ENCODE data around the gene ABCB6. TPM values are rescaled to one million over a fixed set of nuclear protein-coding genes. Genes with fewer than 3 reads are reported as not detected.

Gene ABCB6
- total and polyA plus RNA-seq, 10 of the 15 experiments (the other 5 are each of a cell fraction or from before 2014, with no cell fraction given) = 2.3 to 22.1 (median 13.8) TPM

DNA sequence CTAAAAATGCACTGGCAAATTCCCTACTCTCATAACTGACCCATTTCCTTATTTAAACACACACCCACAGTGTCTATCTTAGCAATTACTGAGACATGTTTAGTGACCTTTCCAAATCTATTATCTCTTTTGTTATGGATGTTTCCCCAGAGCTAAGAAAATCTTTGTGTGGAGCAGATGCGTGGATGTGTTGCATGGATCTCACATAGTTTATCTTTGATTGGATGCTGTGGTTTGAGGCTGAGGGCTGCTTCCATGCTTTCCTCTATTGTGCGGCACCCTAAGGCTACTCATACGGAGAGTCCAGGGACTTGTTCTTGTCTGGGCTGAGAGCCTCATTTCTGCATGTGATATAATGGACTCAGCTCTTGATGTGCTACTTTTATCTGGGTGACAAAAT lies 15.6 kb upstream of the ABCB6 start:
- DNase-seq (ENCODE audit: low read depth, low spot score) (no peak), FAIRE-seq (no peak), ATAC-seq (no peak)
- Histone ChIP-seq H4K20me1 (ENCODE audit: control insufficient read depth, insufficient read depth) (no peaks in the 10 kb centered on the region), H3K4me2 (ENCODE audit: control insufficient read depth, insufficient read depth) (no peak overlapping the region), H3K9ac (ENCODE audit: control insufficient read depth, insufficient read depth, low read length) (no peak overlapping the region), H3K4me3 (no peak overlapping the region), H3K79me2 (ENCODE audit: control insufficient read depth, insufficient read depth, low read length) (peaks cover 26% of the 10 kb centered on the region), H2AFZ (ENCODE audit: control insufficient read depth, low read depth, low read length) (no peak overlapping the region), H3K4me1 (ENCODE audit: control insufficient read depth, insufficient read depth, low read length) (no peaks in the 10 kb centered on the region), H3K36me3 (ENCODE audit: control insufficient read depth in 2 of 2, insufficient read depth in 2 of 2, low read length in 1 of 2) (peaks cover 15 to 54% of the 10 kb centered on the region in 2 experiments), H3K27ac (ENCODE audit: control insufficient read depth, insufficient read depth) (no peak overlapping the region), H3K9me3 (replicated peaks; ENCODE audit: control insufficient read depth, insufficient read depth, low read length) (no peaks in the 10 kb centered on the region), H3K27me3 (replicated peaks in 1 of 2; ENCODE audit: control insufficient read depth in 2 of 2, insufficient read depth in 2 of 2, low read length in 1 of 2) (no peaks in the 10 kb centered on the region)
- POLR2A ChIA-PET = interaction anchor here (0.7 to 1.4 kb wide), 2 partner anchors 10 to 18 kb away, joined by 4 read pairs; partner anchors contain the start of genes GLB1L, STK16 and TUBA4B
- intact Hi-C loops (cut with micrococcal nuclease; ENCODE audit: unreplicated experiment) (no loop called here), in situ Hi-C loops (cut with MboI) (no loop called here)
- CTCF ChIA-PET = no interaction called here
- 96% methylated on average over 3 of the region's 3 CpGs for WGBS (ENCODE audit: insufficient coverage, insufficient replicate concordance, low lambda C conversion rate, missing lambda C conversion rate)
- RAD21 ChIA-PET (ENCODE audit: unreplicated experiment) = no interaction called here
- SMC1A ChIA-PET (ENCODE audit: uncharacterized antibody, unreplicated experiment) = interaction anchor here (1.0 kb wide), 1 partner anchor 10 kb away, joined by 3 read pairs; no protein-coding TSS in a partner anchor
- no TSS peak for BruUV-seq (replicated peaks)
- TF ChIP-seq BMI1 (IDR thresholded peaks at IDR 0.05; ENCODE audit: borderline replicate concordance) = no peak
- no peak for TF ChIP-seq HDAC6 (IDR thresholded peaks at IDR 0.05; ENCODE audit: unreplicated experiment)
- no peak for TF ChIP-seq LARP7 (IDR thresholded peaks at IDR 0.05)
- TF ChIP-seq SUZ12 (IDR thresholded peaks at IDR 0.05; ENCODE audit: unreplicated experiment) = no peak
- TF ChIP-seq ELK1 (IDR thresholded peaks at IDR 0.05; ENCODE audit: low read depth, low read length) = no peak
- no peak for TF ChIP-seq TCF3 (IDR thresholded peaks at IDR 0.05; ENCODE audit: borderline replicate concordance, insufficient read depth, low read depth, low read length)
- no peak for TF ChIP-seq REST (IDR thresholded peaks at IDR 0.05; ENCODE audit: low read depth, low read length)
- TF ChIP-seq, protein P1, sequence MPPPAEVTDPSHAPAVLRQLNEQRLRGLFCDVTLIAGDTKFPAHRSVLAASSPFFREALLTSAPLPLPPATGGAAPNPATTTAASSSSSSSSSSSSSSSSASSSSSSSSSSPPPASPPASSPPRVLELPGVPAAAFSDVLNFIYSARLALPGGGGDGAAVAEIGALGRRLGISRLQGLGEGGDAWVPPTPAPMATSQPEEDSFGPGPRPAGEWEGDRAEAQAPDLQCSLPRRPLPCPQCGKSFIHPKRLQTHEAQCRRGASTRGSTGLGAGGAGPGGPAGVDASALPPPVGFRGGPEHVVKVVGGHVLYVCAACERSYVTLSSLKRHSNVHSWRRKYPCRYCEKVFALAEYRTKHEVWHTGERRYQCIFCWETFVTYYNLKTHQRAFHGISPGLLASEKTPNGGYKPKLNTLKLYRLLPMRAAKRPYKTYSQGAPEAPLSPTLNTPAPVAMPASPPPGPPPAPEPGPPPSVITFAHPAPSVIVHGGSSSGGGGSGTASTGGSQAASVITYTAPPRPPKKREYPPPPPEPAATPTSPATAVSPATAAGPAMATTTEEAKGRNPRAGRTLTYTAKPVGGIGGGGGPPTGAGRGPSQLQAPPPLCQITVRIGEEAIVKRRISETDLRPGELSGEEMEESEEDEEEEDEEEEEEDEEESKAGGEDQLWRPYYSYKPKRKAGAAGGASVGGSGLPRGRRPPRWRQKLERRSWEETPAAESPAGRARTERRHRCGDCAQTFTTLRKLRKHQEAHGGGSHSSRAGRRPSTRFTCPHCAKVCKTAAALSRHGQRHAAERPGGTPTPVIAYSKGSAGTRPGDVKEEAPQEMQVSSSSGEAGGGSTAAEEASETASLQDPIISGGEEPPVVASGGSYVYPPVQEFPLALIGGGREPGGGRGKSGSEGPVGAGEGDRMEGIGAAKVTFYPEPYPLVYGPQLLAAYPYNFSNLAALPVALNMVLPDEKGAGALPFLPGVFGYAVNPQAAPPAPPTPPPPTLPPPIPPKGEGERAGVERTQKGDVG (CRISPR knock-in tag; IDR thresholded peaks at IDR 0.05) = no peak
- TF ChIP-seq RFX5 (IDR thresholded peaks at IDR 0.05; ENCODE audit: low read depth, low read length) = no peak
- TF ChIP-seq NKRF (conservative IDR thresholded peaks at IDR 0.05) = no peak
- no peak for TF ChIP-seq ATF3 (IDR thresholded peaks at IDR 0.05; ENCODE audit: borderline replicate concordance, extremely low read depth, low read depth, low read length)
- TF ChIP-seq SMC3 (IDR thresholded peaks at IDR 0.05; ENCODE audit: borderline replicate concordance, low read length) = no peak
- TF ChIP-seq, protein P2, sequence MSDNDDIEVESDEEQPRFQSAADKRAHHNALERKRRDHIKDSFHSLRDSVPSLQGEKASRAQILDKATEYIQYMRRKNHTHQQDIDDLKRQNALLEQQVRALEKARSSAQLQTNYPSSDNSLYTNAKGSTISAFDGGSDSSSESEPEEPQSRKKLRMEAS (IDR thresholded peaks at IDR 0.05; ENCODE audit: low read depth, low read length) = no peak
- no peak for TF ChIP-seq HCFC1 (IDR thresholded peaks at IDR 0.05; ENCODE audit: low read length)

All from GM12878 (cell line).